ENCODE data around the gene GFRA1. TPM values are rescaled to one million over a fixed set of nuclear protein-coding genes. Genes with fewer than 3 reads are reported as not detected.

The GFRA1 gene
- total RNA-seq, 4 donors from 2014 or later = 2.6 to 75.1 (median 48.0) TPM

- Histone ChIP-seq H3K4me3 (no peak overlapping the region), H3K4me1 (no peaks in the 10 kb centered on the region), H3K36me3 (no peaks in the 10 kb centered on the region), H3K9me3 (no peaks in the 10 kb centered on the region), H3K27ac (no peak overlapping the region), H3K27me3 (peaks cover 0 to 4% of the 10 kb centered on the region in 2 donors)
- no peak for DNase-seq
- TF ChIP-seq POLR2A (IDR thresholded peaks at IDR 0.05) = no peak
- TF ChIP-seq CTCF (IDR thresholded peaks at IDR 0.05) = no peak
- intact Hi-C loops (cut with DNase I; ENCODE audit: low total_unique reads) = no loop called here
These were observed 139.4 kb downstream of the GFRA1 start for GRCh38 chr10:116133634-116134033.

- H3K27me3 ChIP-seq = peaks cover 0 to 4% of the 10 kb centered on the region in 2 donors
- TF ChIP-seq POLR2A (IDR thresholded peaks at IDR 0.05) (no peak), CTCF (IDR thresholded peaks at IDR 0.05) (no peak)
- no peaks in the 10 kb centered on the region for H3K36me3 ChIP-seq
- no peak overlapping the region for H3K4me3 ChIP-seq
- H3K9me3 ChIP-seq = no peaks in the 10 kb centered on the region
- H3K4me1 ChIP-seq = no peaks in the 10 kb centered on the region
- intact Hi-C loops (cut with DNase I; ENCODE audit: low total_unique reads) = no loop called here
- no peak overlapping the region for H3K27ac ChIP-seq
- no peak for DNase-seq
These were observed 140.1 kb downstream of the GFRA1 start for GRCh38 chr10:116132780-116133399.

- no peak for DNase-seq
- TF ChIP-seq CTCF (IDR thresholded peaks at IDR 0.05) (no peak), POLR2A (IDR thresholded peaks at IDR 0.05) (no peak)
- H3K9me3 ChIP-seq = no peaks in the 10 kb centered on the region
- intact Hi-C loops (cut with DNase I; ENCODE audit: low total_unique reads) = no loop called here
- H3K27ac ChIP-seq = no peak overlapping the region
- H3K27me3 ChIP-seq = peaks cover 0 to 4% of the 10 kb centered on the region in 2 donors
- no peak overlapping the region for H3K4me3 ChIP-seq
- no peaks in the 10 kb centered on the region for H3K36me3 ChIP-seq
- H3K4me1 ChIP-seq = no peaks in the 10 kb centered on the region
These were observed 143.0 kb downstream of the GFRA1 start for GRCh38 chr10:116130006-116130405.

GRCh38 chr10:116126954-116127695 is 145.9 kb downstream of the GFRA1 start:
- no peak overlapping the region for H3K27ac ChIP-seq
- TF ChIP-seq POLR2A (IDR thresholded peaks at IDR 0.05) = no peak
- TF ChIP-seq CTCF (IDR thresholded peaks at IDR 0.05) = no peak
- no peak for DNase-seq
- H3K36me3 ChIP-seq = no peaks in the 10 kb centered on the region
- H3K4me1 ChIP-seq = no peaks in the 10 kb centered on the region
- intact Hi-C loops (cut with DNase I; ENCODE audit: low total_unique reads) = no loop called here
- no peaks in the 10 kb centered on the region for H3K9me3 ChIP-seq
- no peak overlapping the region for H3K4me3 ChIP-seq
- peaks cover 0 to 4% of the 10 kb centered on the region in 2 donors for H3K27me3 ChIP-seq

- DNase-seq = no peak
- Histone ChIP-seq H3K36me3 (no peaks in the 10 kb centered on the region), H3K27ac (no peak overlapping the region), H3K4me1 (no peaks in the 10 kb centered on the region), H3K4me3 (no peak overlapping the region), H3K27me3 (peaks cover 0 to 4% of the 10 kb centered on the region in 2 donors), H3K9me3 (no peaks in the 10 kb centered on the region)
- TF ChIP-seq POLR2A (IDR thresholded peaks at IDR 0.05) (no peak), CTCF (IDR thresholded peaks at IDR 0.05) (no peak)
- intact Hi-C loops (cut with DNase I; ENCODE audit: low total_unique reads) = no loop called here
These were observed 146.8 kb downstream of the GFRA1 start for GRCh38 chr10:116126239-116126638.
